ENCODE measurements around the gene RGS4. TPM values are rescaled to one million over a fixed set of nuclear protein-coding genes. Genes with fewer than 3 reads are reported as not detected.
A peak's percentile ranks its signal among the peaks of the same experiment; 100 is the strongest.

RGS4 gene
- total and polyA plus RNA-seq, 8 donors = 0.46 to 15.0 (median 2.7) TPM

GRCh38 chr1:163071405-163072255 lies 2.5 kb downstream of the RGS4 start:
- 7 to 8% methylated on average over 6 of the region's 6 CpGs for WGBS, 2 donors
- no peaks in the 10 kb centered on the region for H3K36me3 ChIP-seq
- FAIRE-seq (no peak), ATAC-seq (peak in 3 of 4 donors; percentile 60 to 80 (median 74)), DNase-seq (peak in 5 of 6 donors; percentile 18 to 63 (median 33))
- H3K4me1 ChIP-seq = no peaks in the 10 kb centered on the region
- TF ChIP-seq CTCF (IDR thresholded peaks at IDR 0.05) = peak; percentile 27 to 45 (median 40)
- H3K27me3 ChIP-seq = peaks cover 0 to 5% (median 0%) of the 10 kb centered on the region in 4 donors
- no peak overlapping the region for H3K4me3 ChIP-seq
- no peak overlapping the region for H3K27ac ChIP-seq
- intact Hi-C loops (cut with DNase I) = loop anchor here in 2 of 3 donors (10.0 kb wide), 1 partner anchor 243 kb away; no protein-coding TSS in a partner anchor
- H3K9me3 ChIP-seq = no peaks in the 10 kb centered on the region

GRCh38 chr1:163072658-163073057 lies 3.5 kb downstream of the RGS4 start:
- Histone ChIP-seq H3K27me3 (peaks cover 0 to 5% (median 0%) of the 10 kb centered on the region in 4 donors), H3K27ac (no peak overlapping the region), H3K9me3 (no peaks in the 10 kb centered on the region), H3K36me3 (no peaks in the 10 kb centered on the region), H3K4me1 (no peaks in the 10 kb centered on the region), H3K4me3 (no peak overlapping the region)
- no peak for ATAC-seq
- TF ChIP-seq CTCF (IDR thresholded peaks at IDR 0.05) = no peak
- no peak for FAIRE-seq
- DNase-seq = no peak
- intact Hi-C loops (cut with DNase I) = loop anchor here in 2 of 3 donors (10.0 kb wide), 1 partner anchor 242 kb away; no protein-coding TSS in a partner anchor
- WGBS, 2 donors = 81 to 96% methylated on average over 1 of the region's 1 CpG

DNA sequence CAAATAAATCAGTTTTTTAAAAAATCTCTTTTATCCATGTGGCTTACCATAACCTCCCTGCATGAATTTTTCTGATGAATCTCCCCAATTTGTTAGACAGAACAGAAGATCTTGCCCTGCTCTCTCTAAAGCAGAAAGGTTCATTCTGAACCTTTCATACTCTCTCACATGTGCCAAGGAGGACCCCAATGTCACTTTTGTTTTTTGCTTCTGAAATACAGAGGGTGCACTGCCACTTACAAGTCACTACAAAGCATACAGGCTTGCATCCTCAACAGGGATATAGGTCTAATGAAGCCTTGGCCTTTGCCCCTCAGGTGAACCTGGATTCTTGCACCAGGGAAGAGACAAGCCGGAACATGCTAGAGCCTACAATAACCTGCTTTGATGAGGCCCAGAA lies 4.8 kb downstream of the RGS4 start:
- no peaks in the 10 kb centered on the region for H3K4me1 ChIP-seq
- no peak for TF ChIP-seq CTCF (IDR thresholded peaks at IDR 0.05)
- intact Hi-C loops (cut with DNase I) = loop anchor here in 2 of 3 donors (10.0 kb wide), 1 partner anchor 241 kb away; no protein-coding TSS in a partner anchor
- no peaks in the 10 kb centered on the region for H3K36me3 ChIP-seq
- ATAC-seq (no peak), DNase-seq (no peak), FAIRE-seq (no peak)
- peaks cover 0 to 5% (median 0%) of the 10 kb centered on the region in 4 donors for H3K27me3 ChIP-seq
- WGBS, 2 donors = 80 to 83% methylated on average over 1 of the region's 1 CpG
- no peak overlapping the region for H3K4me3 ChIP-seq
- H3K27ac ChIP-seq = no peak overlapping the region
- no peaks in the 10 kb centered on the region for H3K9me3 ChIP-seq

DNA sequence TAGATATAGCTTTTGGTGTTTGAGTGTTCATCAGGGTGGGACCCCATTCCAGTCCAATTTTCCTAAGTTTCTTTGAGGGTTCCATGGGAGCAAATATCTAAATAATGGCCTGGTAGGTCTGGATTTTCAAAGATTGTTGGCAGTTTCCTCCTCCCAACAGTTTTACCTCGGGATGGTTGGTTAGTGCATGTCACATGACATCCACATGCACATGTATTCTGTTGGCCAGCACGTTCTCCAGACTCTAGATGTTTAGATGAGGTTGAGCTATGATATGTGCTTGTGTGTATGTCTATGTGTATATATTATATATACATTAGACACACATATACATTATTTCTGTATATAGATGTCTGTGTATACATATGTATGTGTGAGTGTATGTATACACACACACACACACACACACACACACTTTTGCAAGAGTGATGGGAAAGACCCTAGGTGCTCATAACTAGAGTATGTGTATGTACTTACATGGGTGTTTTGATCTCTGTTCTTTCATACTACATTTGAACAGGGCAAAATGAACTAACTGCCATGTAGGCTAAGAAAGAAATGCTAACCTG lies 5.6 kb downstream of the RGS4 start:
- Histone ChIP-seq H3K36me3 (no peaks in the 10 kb centered on the region), H3K4me3 (no peak overlapping the region), H3K27me3 (peaks cover 0 to 5% (median 0%) of the 10 kb centered on the region in 4 donors), H3K27ac (no peak overlapping the region), H3K9me3 (no peaks in the 10 kb centered on the region), H3K4me1 (no peaks in the 10 kb centered on the region)
- FAIRE-seq (no peak), DNase-seq (no peak), ATAC-seq (no peak)
- WGBS, 2 donors = 35 to 41% methylated on average over 2 of the region's 2 CpGs
- intact Hi-C loops (cut with DNase I) = loop anchor here in 2 of 3 donors (10.0 kb wide), 1 partner anchor 240 kb away; no protein-coding TSS in a partner anchor
- no peak for TF ChIP-seq CTCF (IDR thresholded peaks at IDR 0.05)

All from pancreas (tissue), 10 donors.